Muscle of leg (tissue), 11 donors: Measurements from ENCODE around the gene LIN7A. TPM values are rescaled to one million over a fixed set of nuclear protein-coding genes. Genes with fewer than 3 reads are reported as not detected.

Source experiments
- DNase-seq: peaks from one replicate; pipeline ENCODE4 v3.0.0; 2013
- H3K27ac ChIP-seq: one replicate; pipeline ENCODE4 v1.5.1; 2013; ENCODE audit warnings: mild to moderate bottlenecking, low read length, control low read depth
- H3K27me3 ChIP-seq: one replicate; pipeline ENCODE4 v1.6.1; 2013; ENCODE audit warnings: low read length; ENCODE audit not compliant: control insufficient read depth, insufficient read depth
- H3K36me3 ChIP-seq: one replicate; pipeline ENCODE4 v1.6.1; 2013; ENCODE audit warnings: low read length; ENCODE audit not compliant: control insufficient read depth, insufficient read depth
- H3K4me1 ChIP-seq: one replicate; pipeline ENCODE4 v1.6.1; 2013; ENCODE audit warnings: low read length; ENCODE audit not compliant: control insufficient read depth, insufficient read depth
- H3K4me3 ChIP-seq: one replicate; pipeline ENCODE4 v1.5.1; 2013; ENCODE audit warnings: low read length, control low read depth
- H3K9me3 ChIP-seq: replicated peaks from 2 replicates; pipeline ENCODE4 v1.6.1; 2013; ENCODE audit warnings: low read depth, low read length; ENCODE audit not compliant: control insufficient read depth
- WGBS: methylation state at CpG from one replicate; pipeline ENCODE4 v1.1.5; 2013; ENCODE audit warnings: missing lambda C conversion rate; ENCODE audit not compliant: insufficient coverage; 5-methylcytosine and 5-hydroxymethylcytosine counted together
- polyA plus RNA-seq, 8 donors: library from polyadenylated mRNA; unstranded; fragments of 120-200 nt; gene quantifications; one replicate each; pipeline versions ENCODE4 v1.2.1 to v1.2.3, GENCODE V29; 2013; ENCODE audit warnings: inconsistent platforms in 1 of 8, low replicate concordance in 1 of 8; ENCODE audit not compliant: insufficient read length in 8 of 8, insufficient read depth in 1 of 8
- total RNA-seq: library from RNA; stranded (reverse); fragments of 120-200 nt; gene quantifications from one replicate; pipeline ENCODE4 v1.2.4, GENCODE V29; 2013

Gene LIN7A
- total and polyA plus RNA-seq, 9 donors, result 2.3 to 4.0 (median 2.5) TPM

DNA sequence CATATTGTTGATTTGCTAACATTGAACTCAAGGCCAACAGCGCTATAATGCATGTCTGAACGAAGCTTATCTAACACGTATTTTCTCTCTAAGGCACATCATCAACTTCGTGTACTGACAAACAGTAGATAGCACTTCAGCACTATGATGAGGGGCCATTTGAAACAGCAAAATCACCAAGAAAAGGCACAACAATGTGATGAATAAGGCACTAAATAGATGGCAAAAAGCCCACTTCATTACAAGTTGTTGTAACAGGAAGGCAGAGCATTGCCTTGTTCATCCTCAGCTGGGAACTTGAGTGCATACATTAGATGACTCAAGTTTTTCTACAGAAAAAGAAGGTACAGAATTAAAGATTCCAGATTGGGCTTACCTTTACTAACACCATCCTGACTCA lies 75.2 kb downstream of the LIN7A start:
- H3K4me1 ChIP-seq, result no peaks in the 10 kb centered on the region
- H3K27ac ChIP-seq, result no peak overlapping the region
- H3K9me3 ChIP-seq, result no peaks in the 10 kb centered on the region
- DNase-seq, result no peak
- H3K4me3 ChIP-seq, result no peak overlapping the region
- H3K36me3 ChIP-seq, result no peaks in the 10 kb centered on the region
- no CpG with 5 or more reads among the region's 4 CpGs for WGBS
- no peaks in the 10 kb centered on the region for H3K27me3 ChIP-seq

DNA sequence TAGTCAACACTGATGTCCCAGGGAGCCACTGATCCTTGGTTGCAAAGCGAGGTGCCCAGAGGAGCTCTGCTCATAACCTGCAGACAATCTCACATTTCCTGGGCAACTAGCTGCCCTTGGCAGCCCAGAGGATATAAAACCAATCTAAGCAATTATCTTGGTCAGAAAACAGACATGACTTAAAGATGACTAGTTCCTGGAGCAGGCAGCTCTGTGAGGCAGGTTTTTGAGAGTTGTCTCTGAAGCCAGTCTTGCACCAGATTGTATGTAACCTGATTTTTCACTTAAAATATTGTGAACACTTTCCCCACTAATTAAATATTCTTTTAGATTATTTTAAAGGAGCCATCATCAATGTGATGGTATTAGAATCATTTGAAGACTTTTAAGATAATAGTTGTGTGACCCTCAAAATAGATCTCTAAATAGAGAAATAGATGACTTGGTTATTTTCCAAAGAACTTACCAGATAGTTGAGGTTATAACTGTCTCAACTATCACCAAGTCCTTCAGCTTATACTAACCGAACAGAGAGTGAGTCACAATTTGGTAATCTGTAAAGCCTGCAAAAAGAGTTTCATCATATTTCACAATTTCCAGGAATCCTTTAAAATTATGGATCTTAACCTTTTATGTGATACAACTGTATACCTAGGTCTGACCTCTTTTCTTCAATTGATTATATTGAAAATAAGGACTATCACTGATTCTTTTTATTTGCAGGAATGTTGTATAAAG lies 75.9 kb downstream of the LIN7A start:
- Histone ChIP-seq H3K9me3 (no peaks in the 10 kb centered on the region), H3K4me3 (no peak overlapping the region), H3K36me3 (no peaks in the 10 kb centered on the region), H3K4me1 (no peaks in the 10 kb centered on the region), H3K27me3 (no peaks in the 10 kb centered on the region), H3K27ac (no peak overlapping the region)
- 80% methylated on average over 1 of the region's 2 CpGs for WGBS
- DNase-seq, result no peak

DNA sequence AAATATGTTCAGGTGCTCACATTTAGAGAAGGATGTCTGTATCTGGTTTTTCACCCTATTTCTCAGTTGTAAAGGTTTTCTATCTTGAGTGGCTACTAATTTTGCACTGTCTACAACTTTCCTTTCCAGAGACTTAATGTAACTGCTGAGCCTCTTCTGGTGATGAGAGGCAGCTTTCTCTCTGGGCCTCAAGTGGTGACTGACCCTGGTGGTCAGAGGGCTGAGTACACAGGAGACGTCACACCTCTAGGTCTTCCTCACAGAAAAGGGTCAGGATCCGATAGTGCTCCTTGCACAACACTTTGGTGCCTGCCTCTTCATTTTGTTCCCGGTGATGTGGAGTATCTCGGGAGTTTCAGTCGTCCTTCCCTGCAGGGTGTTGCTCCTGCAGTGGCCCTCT lies 76.8 kb downstream of the LIN7A start:
- no peaks in the 10 kb centered on the region for H3K27me3 ChIP-seq
- H3K27ac ChIP-seq, result no peak overlapping the region
- no peaks in the 10 kb centered on the region for H3K36me3 ChIP-seq
- WGBS, result 92% methylated on average over 5 of the region's 5 CpGs
- no peak for DNase-seq
- no peaks in the 10 kb centered on the region for H3K9me3 ChIP-seq
- no peak overlapping the region for H3K4me3 ChIP-seq
- H3K4me1 ChIP-seq, result no peaks in the 10 kb centered on the region

DNA sequence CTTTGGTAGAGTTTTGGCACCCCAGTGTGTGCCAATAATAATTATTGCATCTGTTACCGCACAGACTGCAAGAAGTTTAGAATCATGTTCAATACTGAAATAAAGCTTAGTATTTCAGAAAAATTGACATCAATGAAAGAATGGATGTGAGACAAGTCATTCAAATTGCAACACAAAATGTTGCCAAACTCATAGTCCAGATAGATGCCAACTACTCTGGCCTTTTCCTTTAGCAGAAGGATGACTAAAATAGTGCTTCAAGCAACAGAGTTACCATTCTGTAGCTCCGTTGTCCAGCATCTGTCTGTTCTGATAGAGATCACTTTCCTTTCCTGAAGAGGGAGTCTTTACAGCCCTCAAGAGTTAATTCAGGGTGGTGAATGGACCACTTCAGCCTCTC lies 77.5 kb downstream of the LIN7A start:
- no peak overlapping the region for H3K4me3 ChIP-seq
- WGBS, result 20% methylated on average over 1 of the region's 2 CpGs
- H3K36me3 ChIP-seq, result no peaks in the 10 kb centered on the region
- no peaks in the 10 kb centered on the region for H3K27me3 ChIP-seq
- no peaks in the 10 kb centered on the region for H3K9me3 ChIP-seq
- DNase-seq, result no peak
- no peaks in the 10 kb centered on the region for H3K4me1 ChIP-seq
- no peak overlapping the region for H3K27ac ChIP-seq

DNA sequence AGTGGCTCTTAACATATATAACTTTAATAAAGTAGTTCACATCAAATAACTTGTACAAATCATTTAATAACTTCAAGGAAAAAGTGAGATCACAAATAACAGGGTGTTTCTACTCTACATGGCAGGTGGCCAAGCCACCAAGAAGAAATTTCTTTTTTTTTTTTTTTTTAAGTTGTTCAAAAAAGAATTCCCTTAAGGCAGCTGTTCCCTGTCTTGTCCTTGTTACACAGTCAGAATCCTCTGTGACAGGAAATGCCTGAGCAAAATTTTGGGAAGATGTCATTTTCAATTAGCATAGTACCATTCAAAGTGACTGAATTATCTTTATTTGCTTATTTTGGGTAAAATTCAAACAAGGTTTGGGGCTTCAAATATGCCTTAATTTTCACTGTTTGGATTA lies 79.4 kb downstream of the LIN7A start:
- Histone ChIP-seq H3K36me3 (no peaks in the 10 kb centered on the region), H3K9me3 (no peaks in the 10 kb centered on the region), H3K27ac (no peak overlapping the region), H3K4me3 (no peak overlapping the region), H3K4me1 (no peaks in the 10 kb centered on the region), H3K27me3 (no peaks in the 10 kb centered on the region)
- no peak for DNase-seq

DNA sequence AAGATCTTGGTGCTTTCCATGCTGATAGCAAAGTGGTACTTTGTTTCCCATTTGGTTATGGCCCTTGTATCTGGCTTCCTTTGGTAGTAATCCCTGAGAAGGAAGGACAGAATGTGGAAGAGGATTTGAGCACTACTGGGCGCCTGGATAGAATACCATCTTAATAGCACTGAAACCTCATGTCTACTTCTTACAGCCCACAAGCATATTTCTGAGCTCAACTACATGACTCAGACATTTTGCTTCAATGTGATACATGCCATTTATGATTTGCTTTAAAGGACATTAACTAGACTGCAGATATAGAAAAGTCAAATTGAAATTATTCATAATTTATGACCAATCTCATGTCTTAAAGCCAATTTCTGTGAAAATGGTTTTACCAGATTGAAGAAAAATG lies 80.4 kb downstream of the LIN7A start:
- no peak overlapping the region for H3K27ac ChIP-seq
- H3K4me3 ChIP-seq, result no peak overlapping the region
- H3K4me1 ChIP-seq, result no peaks in the 10 kb centered on the region
- no peak for DNase-seq
- no CpG with 5 or more reads among the region's 1 CpG for WGBS
- no peaks in the 10 kb centered on the region for H3K9me3 ChIP-seq
- H3K27me3 ChIP-seq, result no peaks in the 10 kb centered on the region
- H3K36me3 ChIP-seq, result no peaks in the 10 kb centered on the region

DNA sequence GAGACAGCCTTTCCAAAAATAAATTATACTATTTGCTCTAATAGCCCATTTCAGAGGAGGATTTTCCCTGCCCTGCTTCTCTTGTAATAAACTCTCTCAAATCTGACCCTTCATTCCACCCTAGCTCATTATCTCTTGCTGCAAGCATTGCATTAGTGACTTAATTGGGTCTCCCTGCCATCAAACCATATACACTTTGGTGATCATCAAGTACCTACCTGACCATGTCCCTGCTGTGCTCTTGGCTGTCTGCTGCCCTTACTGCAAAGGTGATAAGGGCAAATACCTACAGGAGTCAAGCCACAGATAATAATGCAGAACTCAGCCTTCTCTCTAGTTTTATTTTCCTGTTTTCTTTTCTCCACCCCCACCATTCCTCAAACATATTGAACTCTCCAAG lies 88.4 kb downstream of the LIN7A start:
- Histone ChIP-seq H3K9me3 (no peaks in the 10 kb centered on the region), H3K4me3 (no peak overlapping the region), H3K27me3 (no peaks in the 10 kb centered on the region), H3K4me1 (no peaks in the 10 kb centered on the region), H3K27ac (no peak overlapping the region), H3K36me3 (no peaks in the 10 kb centered on the region)
- no peak for DNase-seq

DNA sequence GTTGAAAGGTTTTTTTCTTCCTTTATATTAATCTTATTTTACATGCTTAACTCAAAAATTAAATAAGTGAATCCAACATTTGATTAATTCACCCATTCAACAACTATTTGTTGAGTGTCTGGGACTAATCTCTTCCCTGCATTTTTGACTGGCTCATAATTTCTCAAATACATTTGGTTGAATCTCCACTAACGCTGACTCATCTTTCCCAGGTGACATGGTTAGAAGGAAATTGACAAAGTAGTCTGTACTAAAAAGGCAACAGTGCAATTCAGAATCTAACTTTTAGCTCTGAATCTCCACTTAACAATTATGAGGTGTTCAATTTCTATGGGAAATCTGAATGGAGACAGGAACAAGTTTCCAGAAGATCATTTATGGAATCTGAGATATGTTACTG lies 88.9 kb downstream of the LIN7A start:
- H3K4me3 ChIP-seq, result no peak overlapping the region
- H3K4me1 ChIP-seq, result no peaks in the 10 kb centered on the region
- no peaks in the 10 kb centered on the region for H3K9me3 ChIP-seq
- H3K27ac ChIP-seq, result no peak overlapping the region
- no peaks in the 10 kb centered on the region for H3K27me3 ChIP-seq
- no CpG with 5 or more reads among the region's 1 CpG for WGBS
- H3K36me3 ChIP-seq, result no peaks in the 10 kb centered on the region
- DNase-seq, result no peak

DNA sequence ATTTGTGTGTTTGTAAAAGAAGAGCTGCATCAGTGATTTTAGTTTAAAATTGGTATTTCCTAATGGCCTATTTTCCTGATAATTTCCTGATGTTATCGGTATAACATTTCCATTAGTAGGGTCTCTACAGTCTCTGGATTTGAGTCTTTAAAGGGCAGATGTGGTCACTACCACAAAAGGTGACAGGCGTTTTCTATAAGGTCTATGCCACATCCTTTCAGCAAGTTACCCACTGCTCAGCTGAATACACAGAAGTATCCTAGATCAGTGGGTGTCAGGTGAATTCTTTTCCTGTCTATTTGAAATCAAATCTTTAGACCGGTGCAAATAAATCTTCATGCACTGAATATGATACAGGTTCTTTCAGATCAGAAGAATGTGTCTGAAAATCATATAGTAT lies 90.2 kb downstream of the LIN7A start:
- WGBS, result no CpG with 5 or more reads among the region's 3 CpGs
- Histone ChIP-seq H3K27ac (no peak overlapping the region), H3K4me3 (no peak overlapping the region), H3K27me3 (no peaks in the 10 kb centered on the region), H3K4me1 (no peaks in the 10 kb centered on the region), H3K9me3 (no peaks in the 10 kb centered on the region), H3K36me3 (no peaks in the 10 kb centered on the region)
- DNase-seq, result no peak

DNA sequence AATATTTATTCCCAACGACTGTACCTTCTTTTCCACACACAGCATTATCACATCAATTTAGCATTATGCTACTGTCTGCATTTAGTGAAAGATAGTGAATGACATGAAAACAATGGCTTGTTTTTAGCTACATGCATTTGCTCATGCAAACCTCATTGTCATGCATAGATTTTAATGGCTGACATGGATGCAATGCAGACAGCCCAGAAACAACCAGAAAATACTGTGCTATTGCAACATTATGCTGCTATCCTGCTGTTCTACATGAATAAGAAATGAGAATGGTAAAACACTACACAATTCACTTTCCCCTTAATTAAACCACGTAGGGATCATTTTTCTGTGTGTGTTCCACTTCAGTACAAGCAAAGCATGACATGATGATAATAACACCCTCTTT lies 90.8 kb downstream of the LIN7A start:
- no CpG with 5 or more reads among the region's 2 CpGs for WGBS
- Histone ChIP-seq H3K27me3 (no peaks in the 10 kb centered on the region), H3K36me3 (no peaks in the 10 kb centered on the region), H3K4me3 (no peak overlapping the region), H3K9me3 (no peaks in the 10 kb centered on the region), H3K27ac (no peak overlapping the region), H3K4me1 (no peaks in the 10 kb centered on the region)
- no peak for DNase-seq

DNA sequence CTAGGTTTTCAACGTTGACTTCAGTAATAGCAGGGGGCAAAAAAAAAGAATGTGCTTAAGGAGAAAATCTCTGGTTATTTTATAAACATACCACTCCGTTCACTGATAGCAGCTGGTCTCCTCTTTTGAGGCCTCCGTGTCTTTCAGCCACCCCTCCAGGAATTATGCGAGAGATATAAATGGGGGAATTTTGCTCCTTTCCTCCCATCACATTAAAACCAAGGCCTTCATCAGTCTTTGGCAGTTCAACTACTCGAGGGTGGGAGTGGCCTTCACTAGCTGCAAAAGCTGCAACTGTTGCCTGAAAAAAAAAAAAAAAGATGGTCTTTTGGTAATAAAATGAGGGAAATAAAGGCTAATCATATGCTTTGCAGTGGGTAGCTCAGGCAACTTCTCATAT lies 92.1 kb downstream of the LIN7A start:
- no peaks in the 10 kb centered on the region for H3K4me1 ChIP-seq
- no peaks in the 10 kb centered on the region for H3K9me3 ChIP-seq
- no peaks in the 10 kb centered on the region for H3K27me3 ChIP-seq
- H3K4me3 ChIP-seq, result no peak overlapping the region
- no peak overlapping the region for H3K27ac ChIP-seq
- no peaks in the 10 kb centered on the region for H3K36me3 ChIP-seq
- WGBS, result no CpG with 5 or more reads among the region's 5 CpGs
- DNase-seq, result no peak
